ENCODE data around the gene SLC4A1.

The SLC4A1 gene

DNA sequence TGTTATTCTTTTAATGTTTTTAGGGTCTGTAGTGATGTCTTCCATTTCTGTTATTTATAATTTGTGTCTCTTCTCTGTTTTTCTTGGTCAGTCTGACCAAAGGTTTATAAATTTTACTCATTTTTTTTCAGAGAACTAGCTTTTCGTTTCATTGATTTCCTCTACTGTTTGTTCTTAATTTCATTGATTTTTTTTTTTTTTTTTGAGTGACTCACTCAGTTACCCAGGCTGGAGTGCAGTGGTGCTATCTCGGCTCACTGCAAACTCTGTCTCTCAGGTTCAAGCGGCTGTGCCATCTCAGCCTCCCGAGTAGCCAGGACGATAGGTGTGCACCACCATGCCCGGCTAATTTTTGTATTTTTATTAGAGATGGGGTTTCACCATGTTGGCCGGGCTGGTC, 35.9 kb downstream of the SLC4A1 start:
- no peak for DNase-seq (ENCODE audit: extremely low read depth, low read depth)
- TF ChIP-seq, protein P1, sequence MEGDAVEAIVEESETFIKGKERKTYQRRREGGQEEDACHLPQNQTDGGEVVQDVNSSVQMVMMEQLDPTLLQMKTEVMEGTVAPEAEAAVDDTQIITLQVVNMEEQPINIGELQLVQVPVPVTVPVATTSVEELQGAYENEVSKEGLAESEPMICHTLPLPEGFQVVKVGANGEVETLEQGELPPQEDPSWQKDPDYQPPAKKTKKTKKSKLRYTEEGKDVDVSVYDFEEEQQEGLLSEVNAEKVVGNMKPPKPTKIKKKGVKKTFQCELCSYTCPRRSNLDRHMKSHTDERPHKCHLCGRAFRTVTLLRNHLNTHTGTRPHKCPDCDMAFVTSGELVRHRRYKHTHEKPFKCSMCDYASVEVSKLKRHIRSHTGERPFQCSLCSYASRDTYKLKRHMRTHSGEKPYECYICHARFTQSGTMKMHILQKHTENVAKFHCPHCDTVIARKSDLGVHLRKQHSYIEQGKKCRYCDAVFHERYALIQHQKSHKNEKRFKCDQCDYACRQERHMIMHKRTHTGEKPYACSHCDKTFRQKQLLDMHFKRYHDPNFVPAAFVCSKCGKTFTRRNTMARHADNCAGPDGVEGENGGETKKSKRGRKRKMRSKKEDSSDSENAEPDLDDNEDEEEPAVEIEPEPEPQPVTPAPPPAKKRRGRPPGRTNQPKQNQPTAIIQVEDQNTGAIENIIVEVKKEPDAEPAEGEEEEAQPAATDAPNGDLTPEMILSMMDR (IDR thresholded peaks at IDR 0.05; ENCODE audit: low read depth, low read length): no peak

DNA sequence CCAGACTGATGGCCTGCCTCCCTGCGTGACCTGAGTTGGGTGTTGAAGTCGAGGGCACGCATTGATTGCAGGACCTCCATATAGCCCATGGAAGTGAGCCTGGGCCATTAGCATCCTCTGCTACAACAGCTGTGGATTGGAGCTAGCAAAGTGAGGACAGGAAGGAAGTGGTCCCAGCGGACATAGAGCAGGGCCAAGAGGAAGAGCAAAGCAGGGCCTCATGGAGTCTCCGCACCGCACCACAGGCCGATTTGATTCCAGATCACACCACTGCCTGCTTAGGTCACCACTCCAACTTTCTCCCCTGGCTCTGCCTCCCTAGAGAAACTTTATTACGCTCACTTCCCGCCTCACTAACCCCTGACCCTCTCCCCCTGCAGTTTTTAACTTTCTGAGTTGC, 37.8 kb downstream of the SLC4A1 start:
- TF ChIP-seq, protein P1 (IDR thresholded peaks at IDR 0.05; ENCODE audit: low read depth, low read length): no peak
- DNase-seq (ENCODE audit: extremely low read depth, low read depth): no peak

DNA sequence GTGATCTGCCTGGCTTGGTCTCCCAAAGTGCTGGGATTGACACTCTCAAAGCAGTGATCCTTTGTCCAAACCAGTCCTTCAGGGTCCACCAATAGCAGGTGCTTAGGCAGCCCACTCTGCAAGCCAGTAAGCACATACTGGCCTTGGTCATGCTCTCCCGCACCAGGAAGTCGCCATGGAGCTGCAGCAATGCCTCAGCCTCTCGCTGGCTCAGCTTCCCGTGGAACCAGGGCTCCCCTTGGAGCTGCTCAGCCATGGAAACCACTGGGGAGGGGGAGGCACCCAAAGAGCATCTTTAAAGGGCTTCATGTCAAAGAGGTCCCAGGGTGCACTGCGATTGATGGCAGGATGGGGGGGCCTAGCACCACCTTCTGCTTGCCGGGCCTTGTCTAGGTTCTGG, 38.8 kb downstream of the SLC4A1 start:
- TF ChIP-seq, protein P1 (IDR thresholded peaks at IDR 0.05; ENCODE audit: low read depth, low read length): no peak
- no peak for DNase-seq (ENCODE audit: extremely low read depth, low read depth)

DNA sequence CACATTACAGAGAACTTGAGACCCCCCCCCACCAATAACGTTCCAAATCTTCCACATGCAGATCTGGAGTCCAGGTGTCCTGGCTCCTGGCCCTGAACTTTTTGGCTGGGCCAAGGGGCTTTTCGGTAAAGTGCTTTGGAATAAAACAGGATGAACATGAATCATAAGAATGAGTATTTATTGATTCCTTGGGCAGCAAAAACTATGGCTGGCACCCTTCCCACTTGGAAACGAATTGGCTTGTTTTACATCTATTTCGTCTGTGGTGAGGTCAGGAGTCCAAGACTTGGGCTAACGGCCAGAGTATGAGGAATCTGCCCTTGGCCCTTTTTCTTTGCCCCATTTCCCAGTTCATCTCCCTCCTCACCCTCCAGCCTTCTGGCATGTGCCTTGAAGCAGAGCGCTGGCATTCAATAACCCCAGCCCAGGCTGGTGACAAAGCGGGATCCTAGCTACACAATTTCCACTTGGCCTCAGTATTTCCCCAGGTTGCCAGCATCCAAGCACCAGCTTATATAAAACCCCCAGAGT, 44.3 kb downstream of the SLC4A1 start:
- no peak for DNase-seq (ENCODE audit: extremely low read depth, low read depth)
- TF ChIP-seq, protein P1 (IDR thresholded peaks at IDR 0.05; ENCODE audit: low read depth, low read length): no peak

DNA sequence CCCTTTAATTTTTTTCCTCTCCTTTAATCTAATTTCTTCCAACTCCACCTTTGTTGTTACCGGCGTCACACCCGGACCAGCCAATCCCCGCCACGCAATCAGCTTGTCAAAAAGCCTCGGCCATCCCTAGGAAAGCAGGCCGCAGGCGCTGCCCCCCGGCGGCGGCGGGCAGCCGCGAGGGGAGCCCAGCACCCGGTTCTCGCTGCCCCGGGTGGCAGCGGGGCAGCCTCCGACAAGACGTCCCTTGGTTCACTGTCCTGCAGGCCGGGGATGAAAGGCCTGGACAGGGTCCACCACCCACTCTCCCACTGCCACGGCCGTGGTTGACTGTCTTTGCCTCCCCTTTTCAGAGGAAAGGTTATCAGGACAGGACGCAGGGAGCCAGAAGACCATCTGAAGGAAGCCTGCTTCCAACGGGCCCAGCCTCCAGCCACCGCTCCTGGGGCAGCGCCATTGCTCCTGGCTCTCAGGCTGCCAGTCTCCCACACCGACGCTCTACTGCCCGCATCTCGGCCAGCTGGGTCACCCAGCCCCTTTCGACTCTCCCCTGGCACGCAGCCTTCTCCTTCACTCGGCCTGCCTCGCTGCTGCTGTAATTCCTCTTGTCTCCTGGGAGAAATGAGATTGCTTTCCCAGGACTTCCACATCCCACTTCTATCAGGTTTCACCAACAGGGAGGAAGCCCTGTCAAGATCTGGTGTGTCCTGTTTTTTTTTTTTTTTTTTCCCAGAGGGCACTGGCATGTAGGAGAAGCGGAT, 45.6 kb downstream of the SLC4A1 start:
- no peak for DNase-seq (ENCODE audit: extremely low read depth, low read depth)
- TF ChIP-seq, protein P1 (IDR thresholded peaks at IDR 0.05; ENCODE audit: low read depth, low read length): peak; percentile 12; the same call in 1 of the 2 replicates

DNA sequence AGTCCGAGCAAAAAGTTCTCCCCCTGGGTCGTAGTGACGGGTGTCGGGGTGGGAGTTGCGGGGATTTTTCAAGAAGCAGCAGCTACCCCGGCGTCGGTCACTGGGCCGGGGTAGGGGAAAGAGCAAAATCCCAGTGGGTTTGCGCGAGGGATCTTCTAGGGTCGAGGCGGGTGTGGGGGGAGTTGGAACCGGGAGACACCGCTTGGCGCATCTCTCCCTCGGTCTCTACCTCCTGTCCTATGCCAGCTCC, 46.1 kb downstream of the SLC4A1 start:
- TF ChIP-seq, protein P1 (IDR thresholded peaks at IDR 0.05; ENCODE audit: low read depth, low read length): no peak
- DNase-seq (ENCODE audit: extremely low read depth, low read depth): no peak

DNA sequence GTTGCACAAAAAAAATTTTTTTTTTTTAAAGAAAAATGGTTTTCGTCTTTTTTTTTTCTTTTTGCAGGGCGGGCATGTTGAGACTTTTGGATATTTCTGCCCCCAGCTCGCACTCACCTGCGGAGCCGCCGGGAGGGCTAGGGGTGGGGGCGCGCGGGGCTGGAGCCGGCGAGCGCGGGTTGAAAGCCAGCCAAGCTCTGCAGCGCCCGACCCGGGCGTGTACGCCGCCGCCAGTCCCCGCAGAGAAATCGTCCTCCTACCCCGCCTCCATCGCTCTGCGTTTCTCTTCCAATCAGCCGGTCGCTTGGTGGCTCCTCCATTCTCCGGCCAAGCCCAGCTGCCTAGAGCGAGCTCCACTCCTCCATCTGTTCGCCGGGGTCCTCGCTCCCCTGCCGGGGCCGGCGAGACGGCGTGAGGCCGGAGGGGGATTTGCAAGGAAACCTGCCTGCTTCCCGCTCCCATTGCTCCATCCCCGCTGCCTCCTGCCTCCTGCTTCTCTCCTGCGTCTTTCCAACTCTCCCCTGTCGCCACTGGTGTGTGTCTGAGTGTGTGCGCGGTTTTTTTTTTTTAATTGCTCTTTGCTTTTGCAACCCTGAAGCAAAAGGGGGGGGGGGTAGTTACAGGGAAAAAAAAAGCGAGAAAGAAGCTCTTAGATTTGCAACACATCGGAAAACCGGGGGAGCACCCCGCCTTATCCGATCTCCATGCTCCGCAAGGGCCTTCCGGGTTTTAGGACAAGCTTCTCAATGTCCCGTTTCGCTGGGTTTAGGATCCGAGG, 46.7 kb downstream of the SLC4A1 start:
- no peak for DNase-seq (ENCODE audit: extremely low read depth, low read depth)
- TF ChIP-seq, protein P1 (IDR thresholded peaks at IDR 0.05; ENCODE audit: low read depth, low read length): no peak

All from AG09319 (cell line).